B cell (primary cell): ENCODE data around the gene ODR4. TPM values are rescaled to one million over a fixed set of nuclear protein-coding genes. Genes with fewer than 3 reads are reported as not detected.

Source experiments
- ATAC-seq: fragments of 200-7000 bp; cut with Tn5 transposase; one replicate; pipeline ENCODE4 v1.10.0; 2021; ENCODE audit warnings: low read depth, mild to moderate bottlenecking, moderate number of reproducible peaks, moderate library complexity
- CTCF ChIA-PET: fragments of 350-600 bp; sonication (Branson Sonifier 250); formaldehyde crosslinking; loops from one replicate; lab custom pipeline; 2021; ENCODE audit warnings: antibody characterized with exemption, inconsistent platforms; lab: Charles Lee
- POLR2A ChIA-PET: fragments of 350-600 bp; sonication (Branson Sonifier 250); formaldehyde crosslinking; loops from one replicate; lab custom pipeline; 2021; ENCODE audit warnings: antibody characterized with exemption; lab: Charles Lee
- DNase-seq: peaks from one replicate; pipeline ENCODE4 v3.0.0; 2013
- H2AFZ ChIP-seq: 2 replicates; pipeline ENCODE4 v1.6.1; 2012; ENCODE audit warnings: mild to moderate bottlenecking, low read depth, low read length; ENCODE audit not compliant: insufficient read depth, poor library complexity, severe bottlenecking
- H3K27ac ChIP-seq, 2 donors: 1 replicate in 1 of 2; 2 replicates in 1 of 2; pipeline ENCODE4 v1.5.1; 2012 to 2013; ENCODE audit warnings: low read length in 2 of 2, mild to moderate bottlenecking in 2 of 2, moderate library complexity in 1 of 2
- H3K27me3 ChIP-seq, 4 experiments: fragments of 200-600 bp in 1 of 4; sonication (generic) in 1 of 4; replicated peaks in 1 of 4; 1 replicate in 2 of 4; 2 replicates in 2 of 4; pipeline versions ENCODE4 v1.6.1 to v1.7.0; 2013 to 2016; ENCODE audit warnings: low read length in 3 of 4, mild to moderate bottlenecking in 2 of 4, mixed read lengths in 1 of 4, moderate library complexity in 1 of 4; ENCODE audit not compliant: insufficient read depth in 4 of 4, control insufficient read depth in 3 of 4; ENCODE audit errors: control extremely low read depth in 1 of 4
- H3K36me3 ChIP-seq, 2 experiments: replicated peaks in 1 of 2; 1 replicate in 1 of 2; 2 replicates in 1 of 2; pipeline versions ENCODE4 v1.6.1 to v1.7.1; 2013; ENCODE audit warnings: low read length in 1 of 2; ENCODE audit not compliant: insufficient read depth in 2 of 2, control insufficient read depth in 1 of 2; ENCODE audit errors: control extremely low read depth in 1 of 2, extremely low read depth in 1 of 2
- H3K4me1 ChIP-seq, 2 donors: fragments of 200-600 bp in 1 of 2; sonication (generic) in 1 of 2; 1 replicate in 1 of 2; 2 replicates in 1 of 2; pipeline versions ENCODE4 v1.5.1 to v1.6.1; 2013 to 2017; ENCODE audit warnings: low read length in 2 of 2; ENCODE audit not compliant: control insufficient read depth in 2 of 2, insufficient read depth in 2 of 2
- H3K4me2 ChIP-seq: replicated peaks from 2 replicates; pipeline ENCODE3; 2012; ENCODE audit warnings: mild to moderate bottlenecking, low read depth, low read length; ENCODE audit not compliant: poor library complexity, severe bottlenecking
- H3K4me3 ChIP-seq, 5 experiments: fragments of 200-600 bp in 1 of 5; sonication (generic) in 1 of 5; 1 replicate in 3 of 5; 2 replicates in 2 of 5; pipeline versions ENCODE4 v1.5.1 to v1.7.0; 2011 to 2016; ENCODE audit warnings: low read length in 4 of 5, mild to moderate bottlenecking in 4 of 5, low read depth in 2 of 5, control low read depth in 1 of 5, moderate library complexity in 1 of 5; ENCODE audit not compliant: insufficient read depth in 1 of 5; ENCODE audit errors: control extremely low read depth in 1 of 5, extremely low read depth in 1 of 5
- H3K79me2 ChIP-seq: fragments of 200-600 bp; sonication (generic); one replicate; pipeline ENCODE4 v1.6.0; 2016; ENCODE audit warnings: low read length; ENCODE audit not compliant: control insufficient read depth, insufficient read depth
- H3K9ac ChIP-seq: fragments of 200-600 bp; sonication (generic); 2 replicates; pipeline ENCODE4 v1.6.1; 2017; ENCODE audit warnings: mild to moderate bottlenecking, low read length, moderate library complexity
- H3K9me3 ChIP-seq, 3 donors: one replicate each; pipeline versions ENCODE4 v1.6.1 to v1.7.1; 2013; ENCODE audit warnings: low read length in 2 of 3; ENCODE audit not compliant: control insufficient read depth in 2 of 3, insufficient read depth in 1 of 3; ENCODE audit errors: control extremely low read depth in 1 of 3
- H4K20me1 ChIP-seq: 2 replicates; pipeline ENCODE4 v1.6.0; 2012; ENCODE audit warnings: mild to moderate bottlenecking, low read length; ENCODE audit not compliant: insufficient read depth, control insufficient read depth, poor library complexity, severe bottlenecking
- H3K27ac Mint-ChIP-seq: one replicate; pipeline ENCODE4 v1.8.0; 2021; ENCODE audit warnings: mixed read lengths
- H3K27me3 Mint-ChIP-seq: one replicate; pipeline ENCODE4 v1.8.0; 2021; ENCODE audit warnings: mixed read lengths
- H3K4me1 Mint-ChIP-seq: one replicate; pipeline ENCODE4 v1.8.0; 2021; ENCODE audit warnings: mixed read lengths
- H3K4me3 Mint-ChIP-seq: one replicate; pipeline ENCODE4 v1.8.0; 2021; ENCODE audit warnings: mixed read lengths
- H3K9me3 Mint-ChIP-seq: one replicate; pipeline ENCODE4 v1.8.0; 2022; ENCODE audit warnings: mixed read lengths; ENCODE audit not compliant: insufficient read depth
- EZH2 ChIP-seq: IDR thresholded peaks from 2 replicates; pipeline ENCODE4 v1.6.1; 2012; ENCODE audit warnings: borderline replicate concordance, low read depth, mild to moderate bottlenecking, moderate library complexity, low read length; ENCODE audit not compliant: insufficient read depth, poor library complexity, severe bottlenecking
- WGBS: methylation state at CpG from one replicate; pipeline ENCODE4 v1.1.5; 2013; ENCODE audit warnings: missing lambda C conversion rate; ENCODE audit not compliant: insufficient coverage; 5-methylcytosine and 5-hydroxymethylcytosine counted together
- intact Hi-C: fragments of 100-400 bp; cut with micrococcal nuclease; formaldehyde crosslinking; loops from one replicate; pipeline ENCODE4 v1.10.0; 2022
- polyA plus RNA-seq: library from polyadenylated mRNA; depleted of rRNA; stranded (reverse); fragments of >200 nt; gene quantifications from 2 replicates; pipeline ENCODE4 v1.2.3, GENCODE V29; 2012
- total RNA-seq, 2 donors: library from RNA; stranded (reverse); fragments of 120-200 nt in 1 of 2; gene quantifications; 1 replicate in 1 of 2; 2 replicates in 1 of 2; pipeline versions ENCODE4 v1.2.3 to v1.2.4, GENCODE V29; 2013 to 2022
- TF ChIP-seq, protein P1 (sequence below): fragments of 200-600 bp; IDR thresholded peaks from one replicate; pipeline ENCODE4 v1.8.0; 2022; ENCODE audit warnings: antibody characterized with exemption, mild to moderate bottlenecking

ODR4 gene
- total and polyA plus RNA-seq, 2 donors (not counting 1 experiment from before 2014, with no cell fraction given), result 6.6 to 15.0 TPM

DNA sequence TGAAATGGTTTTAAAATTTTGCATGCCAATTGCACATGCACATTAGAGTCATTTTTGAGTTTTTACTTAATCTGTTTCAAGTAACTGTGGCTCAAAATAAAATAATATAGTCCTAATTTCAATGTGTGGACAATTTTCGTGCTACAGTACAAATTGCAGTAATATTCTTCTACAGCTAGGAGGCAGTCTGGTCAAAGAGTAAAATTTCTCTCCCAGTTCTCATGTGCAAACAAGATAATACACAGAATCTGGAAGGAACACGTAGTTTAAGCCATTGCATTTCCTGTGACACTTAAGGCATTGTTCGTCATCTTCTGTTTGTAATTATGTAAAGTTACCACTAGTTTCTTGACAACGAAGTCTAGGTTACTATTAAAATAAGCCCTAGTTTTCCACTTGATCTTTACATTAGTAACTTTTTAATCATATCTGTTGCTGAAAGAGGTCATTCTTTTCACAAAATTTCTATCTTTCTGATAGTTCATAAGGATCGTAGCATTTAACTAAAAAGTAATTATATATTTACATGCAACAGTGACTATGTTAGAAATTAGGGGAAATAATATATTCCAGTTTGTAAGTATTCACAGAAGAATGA lies 28.9 kb downstream of the ODR4 start:
- no peak overlapping the region for H3K4me2 ChIP-seq
- Mint-ChIP-seq H3K9me3 (no peaks in the 10 kb centered on the region), H3K4me1 (no peaks in the 10 kb centered on the region), H3K27me3 (no peaks in the 10 kb centered on the region), H3K4me3 (no peak overlapping the region), H3K27ac (no peak overlapping the region)
- H3K36me3 ChIP-seq, result peaks cover 12 to 30% of the 10 kb centered on the region in 2 experiments
- H3K9me3 ChIP-seq, result no peaks in the 10 kb centered on the region
- peak; percentile 38 for DNase-seq
- no peak for ATAC-seq
- no CpG with 5 or more reads among the region's 5 CpGs for WGBS
- H4K20me1 ChIP-seq, result no peaks in the 10 kb centered on the region
- TF ChIP-seq, protein P1, sequence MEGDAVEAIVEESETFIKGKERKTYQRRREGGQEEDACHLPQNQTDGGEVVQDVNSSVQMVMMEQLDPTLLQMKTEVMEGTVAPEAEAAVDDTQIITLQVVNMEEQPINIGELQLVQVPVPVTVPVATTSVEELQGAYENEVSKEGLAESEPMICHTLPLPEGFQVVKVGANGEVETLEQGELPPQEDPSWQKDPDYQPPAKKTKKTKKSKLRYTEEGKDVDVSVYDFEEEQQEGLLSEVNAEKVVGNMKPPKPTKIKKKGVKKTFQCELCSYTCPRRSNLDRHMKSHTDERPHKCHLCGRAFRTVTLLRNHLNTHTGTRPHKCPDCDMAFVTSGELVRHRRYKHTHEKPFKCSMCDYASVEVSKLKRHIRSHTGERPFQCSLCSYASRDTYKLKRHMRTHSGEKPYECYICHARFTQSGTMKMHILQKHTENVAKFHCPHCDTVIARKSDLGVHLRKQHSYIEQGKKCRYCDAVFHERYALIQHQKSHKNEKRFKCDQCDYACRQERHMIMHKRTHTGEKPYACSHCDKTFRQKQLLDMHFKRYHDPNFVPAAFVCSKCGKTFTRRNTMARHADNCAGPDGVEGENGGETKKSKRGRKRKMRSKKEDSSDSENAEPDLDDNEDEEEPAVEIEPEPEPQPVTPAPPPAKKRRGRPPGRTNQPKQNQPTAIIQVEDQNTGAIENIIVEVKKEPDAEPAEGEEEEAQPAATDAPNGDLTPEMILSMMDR, result peak; percentile 87
- no peak for TF ChIP-seq EZH2
- no peak overlapping the region for H2AFZ ChIP-seq
- intact Hi-C loops, result no loop called here
- H3K9ac ChIP-seq, result no peak overlapping the region
- no peak overlapping the region for H3K27ac ChIP-seq
- H3K27me3 ChIP-seq, result no peaks in the 10 kb centered on the region
- POLR2A ChIA-PET, result no interaction called here
- H3K4me1 ChIP-seq, result no peaks in the 10 kb centered on the region
- CTCF ChIA-PET, result interaction anchor here (0.7 to 1.1 kb wide), 5 partner anchors 29 to 583 kb away, joined by 3 to 6 read pairs (median 3); partner anchors contain the start of genes ODR4 and TPR
- H3K79me2 ChIP-seq, result no peaks in the 10 kb centered on the region
- H3K4me3 ChIP-seq, result no peak overlapping the region

DNA sequence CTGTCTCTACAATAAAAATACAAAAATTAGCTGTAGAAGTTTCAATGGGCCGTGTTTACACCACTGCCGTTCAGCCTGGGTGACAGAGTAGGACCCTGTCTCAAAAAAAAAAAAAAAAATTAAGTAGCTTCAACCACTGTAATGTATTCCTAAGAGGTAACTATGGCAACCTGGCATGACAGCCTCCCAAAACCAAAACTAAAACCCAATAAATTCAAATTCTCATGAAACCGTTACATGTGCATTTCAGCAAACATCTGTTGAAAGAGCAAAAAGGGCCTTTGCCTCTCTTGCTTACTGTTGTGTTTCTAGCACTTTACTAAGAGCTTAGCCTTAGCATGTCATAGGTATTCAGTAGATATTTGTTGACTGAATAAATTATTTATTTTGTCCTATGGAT lies 33.5 kb downstream of the ODR4 start:
- no peaks in the 10 kb centered on the region for H4K20me1 ChIP-seq
- POLR2A ChIA-PET, result no interaction called here
- H3K4me1 ChIP-seq, result no peaks in the 10 kb centered on the region
- no peak overlapping the region for H3K4me3 ChIP-seq
- H3K27me3 ChIP-seq, result no peaks in the 10 kb centered on the region
- WGBS, result no CpG with 5 or more reads among the region's 3 CpGs
- intact Hi-C loops, result no loop called here
- H3K36me3 ChIP-seq, result peaks cover 8 to 38% of the 10 kb centered on the region in 2 experiments
- H3K4me2 ChIP-seq, result no peak overlapping the region
- Mint-ChIP-seq H3K4me3 (no peak overlapping the region), H3K27me3 (no peaks in the 10 kb centered on the region), H3K27ac (no peak overlapping the region), H3K9me3 (no peaks in the 10 kb centered on the region), H3K4me1 (no peaks in the 10 kb centered on the region)
- DNase-seq, result no peak
- no peak for ATAC-seq
- H3K27ac ChIP-seq, result no peak overlapping the region
- H2AFZ ChIP-seq, result no peak overlapping the region
- H3K9me3 ChIP-seq, result no peaks in the 10 kb centered on the region
- no peaks in the 10 kb centered on the region for H3K79me2 ChIP-seq
- CTCF ChIA-PET, result interaction anchor here (1.0 to 1.1 kb wide), 2 partner anchors 34 to 577 kb away, joined by 3 read pairs; partner anchors contain the start of gene TPR
- TF ChIP-seq, protein P1, result no peak
- no peak for TF ChIP-seq EZH2
- no peak overlapping the region for H3K9ac ChIP-seq
